Measurements from ENCODE around the gene NRG2.

Gene NRG2

GRCh38 chr5:139820606-139821005 lies 222.5 kb downstream of the NRG2 start:
- no CpG with 5 or more reads among the region's 4 CpGs for WGBS (ENCODE audit: insufficient coverage, insufficient read length)
- Histone ChIP-seq H3K4me1 (ENCODE audit: control insufficient read depth, insufficient read depth, low read length) (peaks cover 3% of the 10 kb centered on the region), H3K9me3 (ENCODE audit: control insufficient read depth, insufficient read depth, low read length) (no peaks in the 10 kb centered on the region), H3K27ac (ENCODE audit: low read length) (no peak overlapping the region), H3K36me3 (ENCODE audit: control insufficient read depth, insufficient read depth, low read length) (no peaks in the 10 kb centered on the region), H3K4me3 (ENCODE audit: low read length) (no peak overlapping the region), H3K27me3 (ENCODE audit: control insufficient read depth, insufficient read depth, low read length) (no peaks in the 10 kb centered on the region)
- no peak for DNase-seq (ENCODE audit: low read depth, low spot score)

- DNase-seq (ENCODE audit: low read depth, low spot score) = no peak
- Histone ChIP-seq H3K4me3 (ENCODE audit: low read length) (no peak overlapping the region), H3K36me3 (ENCODE audit: control insufficient read depth, insufficient read depth, low read length) (no peaks in the 10 kb centered on the region), H3K27me3 (ENCODE audit: control insufficient read depth, insufficient read depth, low read length) (no peaks in the 10 kb centered on the region), H3K27ac (ENCODE audit: low read length) (no peak overlapping the region), H3K4me1 (ENCODE audit: control insufficient read depth, insufficient read depth, low read length) (peaks cover 3% of the 10 kb centered on the region), H3K9me3 (ENCODE audit: control insufficient read depth, insufficient read depth, low read length) (no peaks in the 10 kb centered on the region)
- WGBS (ENCODE audit: insufficient coverage, insufficient read length) = no CpG with 5 or more reads among the region's 7 CpGs
These were observed 223.0 kb downstream of the NRG2 start for GRCh38 chr5:139820130-139820529.

DNA sequence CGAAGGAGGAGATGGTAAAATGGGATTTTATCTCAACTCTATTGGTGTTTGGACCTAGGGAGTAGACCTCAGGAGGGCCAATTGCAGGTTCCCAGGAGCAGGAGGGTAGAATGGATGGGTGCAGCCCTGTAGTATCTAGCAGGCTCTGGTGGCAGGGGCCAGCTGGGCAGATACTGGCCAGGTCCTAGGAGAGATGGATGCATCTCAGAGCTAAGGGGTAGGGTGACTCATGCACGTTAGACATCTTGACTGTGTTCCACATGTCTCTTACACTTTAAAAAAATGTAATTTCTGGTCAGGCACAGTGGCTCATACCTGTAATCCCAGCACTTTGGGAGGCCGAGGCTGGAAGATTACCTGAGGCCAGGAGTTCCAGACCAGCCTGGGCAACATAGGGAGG lies 225.1 kb downstream of the NRG2 start:
- Histone ChIP-seq H3K36me3 (ENCODE audit: control insufficient read depth, insufficient read depth, low read length) (no peaks in the 10 kb centered on the region), H3K27me3 (ENCODE audit: control insufficient read depth, insufficient read depth, low read length) (no peaks in the 10 kb centered on the region)
- WGBS (ENCODE audit: insufficient coverage, insufficient read length) = no CpG with 5 or more reads among the region's 3 CpGs

GRCh38 chr5:139817362-139817761 lies 225.7 kb downstream of the NRG2 start:
- Histone ChIP-seq H3K27ac (ENCODE audit: low read length) (no peak overlapping the region), H3K4me3 (ENCODE audit: low read length) (no peak overlapping the region), H3K4me1 (ENCODE audit: control insufficient read depth, insufficient read depth, low read length) (no peaks in the 10 kb centered on the region; the same call in 1 of the 2 replicates), H3K36me3 (ENCODE audit: control insufficient read depth, insufficient read depth, low read length) (no peaks in the 10 kb centered on the region), H3K27me3 (ENCODE audit: control insufficient read depth, insufficient read depth, low read length) (no peaks in the 10 kb centered on the region), H3K9me3 (ENCODE audit: control insufficient read depth, insufficient read depth, low read length) (no peaks in the 10 kb centered on the region)
- no peak for DNase-seq (ENCODE audit: low read depth, low spot score)
- WGBS (ENCODE audit: insufficient coverage, insufficient read length) = no CpG with 5 or more reads among the region's 8 CpGs

More for the DNA sequence above, 225.1 kb downstream of the NRG2 start:
- H3K27ac ChIP-seq (ENCODE audit: low read length) = no peak overlapping the region
- no peaks in the 10 kb centered on the region for H3K9me3 ChIP-seq (ENCODE audit: control insufficient read depth, insufficient read depth, low read length)
- no peak for DNase-seq (ENCODE audit: low read depth, low spot score)
- H3K4me1 ChIP-seq (ENCODE audit: control insufficient read depth, insufficient read depth, low read length) = peaks cover 3% of the 10 kb centered on the region
- no peak overlapping the region for H3K4me3 ChIP-seq (ENCODE audit: low read length)

DNA sequence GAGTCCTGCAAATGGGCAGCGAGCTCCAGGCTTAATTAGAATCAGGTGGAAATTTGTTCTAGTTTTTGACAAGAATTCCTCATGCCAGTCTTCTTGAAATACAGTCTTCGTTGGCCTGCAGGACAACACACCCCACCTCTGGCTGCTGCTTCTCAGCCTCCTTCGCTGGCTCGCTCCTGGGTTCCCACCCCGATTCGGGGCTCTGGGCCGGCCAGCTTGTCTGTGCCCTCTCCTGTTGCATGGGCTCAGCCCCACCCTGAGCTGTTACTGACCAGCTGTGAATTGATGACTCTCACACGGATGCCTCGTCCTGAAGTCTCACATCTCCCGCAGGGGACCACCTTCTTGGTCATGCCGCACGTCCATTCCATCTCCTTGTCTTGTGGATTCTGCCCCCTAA lies 226.5 kb downstream of the NRG2 start:
- DNase-seq (ENCODE audit: low read depth, low spot score) = no peak
- Histone ChIP-seq H3K27me3 (ENCODE audit: control insufficient read depth, insufficient read depth, low read length) (no peaks in the 10 kb centered on the region), H3K36me3 (ENCODE audit: control insufficient read depth, insufficient read depth, low read length) (no peaks in the 10 kb centered on the region), H3K4me3 (ENCODE audit: low read length) (no peak overlapping the region), H3K9me3 (ENCODE audit: control insufficient read depth, insufficient read depth, low read length) (no peaks in the 10 kb centered on the region), H3K4me1 (ENCODE audit: control insufficient read depth, insufficient read depth, low read length) (no peaks in the 10 kb centered on the region), H3K27ac (ENCODE audit: low read length) (no peak overlapping the region)
- WGBS (ENCODE audit: insufficient coverage, insufficient read length) = no CpG with 5 or more reads among the region's 12 CpGs

DNA sequence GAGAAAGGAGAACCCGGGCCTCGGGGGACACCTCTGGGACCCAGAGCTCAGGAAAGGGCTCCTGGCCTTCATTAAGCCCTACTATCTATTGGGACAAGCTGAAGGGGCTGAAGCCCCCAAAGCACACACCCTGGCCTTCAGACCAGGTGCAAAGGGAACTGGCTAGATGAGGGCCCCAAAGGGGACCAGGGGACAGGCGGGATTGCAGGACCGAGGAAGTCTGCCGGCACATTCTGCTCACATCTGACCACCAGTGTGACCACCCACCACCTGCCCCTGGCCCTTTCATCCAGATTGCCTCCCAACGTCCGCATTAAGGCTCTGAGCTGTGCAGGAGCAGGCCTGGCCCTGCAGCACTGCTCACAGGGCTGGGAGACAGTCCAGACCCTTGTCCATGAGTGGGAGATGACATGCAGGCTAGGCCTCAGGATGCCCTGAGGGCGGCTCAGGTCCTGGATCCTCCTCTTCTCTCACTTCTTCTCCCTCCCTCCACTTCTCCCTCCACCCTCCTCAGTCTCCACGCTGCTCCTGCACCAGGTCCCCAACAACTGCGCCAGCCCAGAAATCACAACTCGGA lies 228.3 kb downstream of the NRG2 start:
- Histone ChIP-seq H3K27me3 (ENCODE audit: control insufficient read depth, insufficient read depth, low read length) (no peaks in the 10 kb centered on the region), H3K4me1 (ENCODE audit: control insufficient read depth, insufficient read depth, low read length) (no peaks in the 10 kb centered on the region), H3K9me3 (ENCODE audit: control insufficient read depth, insufficient read depth, low read length) (no peaks in the 10 kb centered on the region), H3K36me3 (ENCODE audit: control insufficient read depth, insufficient read depth, low read length) (no peaks in the 10 kb centered on the region), H3K27ac (ENCODE audit: low read length) (no peak overlapping the region), H3K4me3 (ENCODE audit: low read length) (no peak overlapping the region)
- no CpG with 5 or more reads among the region's 11 CpGs for WGBS (ENCODE audit: insufficient coverage, insufficient read length)
- DNase-seq (ENCODE audit: low read depth, low spot score) = no peak

- no CpG with 5 or more reads among the region's 14 CpGs for WGBS (ENCODE audit: insufficient coverage, insufficient read length)
- DNase-seq (ENCODE audit: low read depth, low spot score) = no peak
These were observed 228.9 kb downstream of the NRG2 start for GRCh38 chr5:139814191-139814601.

DNA sequence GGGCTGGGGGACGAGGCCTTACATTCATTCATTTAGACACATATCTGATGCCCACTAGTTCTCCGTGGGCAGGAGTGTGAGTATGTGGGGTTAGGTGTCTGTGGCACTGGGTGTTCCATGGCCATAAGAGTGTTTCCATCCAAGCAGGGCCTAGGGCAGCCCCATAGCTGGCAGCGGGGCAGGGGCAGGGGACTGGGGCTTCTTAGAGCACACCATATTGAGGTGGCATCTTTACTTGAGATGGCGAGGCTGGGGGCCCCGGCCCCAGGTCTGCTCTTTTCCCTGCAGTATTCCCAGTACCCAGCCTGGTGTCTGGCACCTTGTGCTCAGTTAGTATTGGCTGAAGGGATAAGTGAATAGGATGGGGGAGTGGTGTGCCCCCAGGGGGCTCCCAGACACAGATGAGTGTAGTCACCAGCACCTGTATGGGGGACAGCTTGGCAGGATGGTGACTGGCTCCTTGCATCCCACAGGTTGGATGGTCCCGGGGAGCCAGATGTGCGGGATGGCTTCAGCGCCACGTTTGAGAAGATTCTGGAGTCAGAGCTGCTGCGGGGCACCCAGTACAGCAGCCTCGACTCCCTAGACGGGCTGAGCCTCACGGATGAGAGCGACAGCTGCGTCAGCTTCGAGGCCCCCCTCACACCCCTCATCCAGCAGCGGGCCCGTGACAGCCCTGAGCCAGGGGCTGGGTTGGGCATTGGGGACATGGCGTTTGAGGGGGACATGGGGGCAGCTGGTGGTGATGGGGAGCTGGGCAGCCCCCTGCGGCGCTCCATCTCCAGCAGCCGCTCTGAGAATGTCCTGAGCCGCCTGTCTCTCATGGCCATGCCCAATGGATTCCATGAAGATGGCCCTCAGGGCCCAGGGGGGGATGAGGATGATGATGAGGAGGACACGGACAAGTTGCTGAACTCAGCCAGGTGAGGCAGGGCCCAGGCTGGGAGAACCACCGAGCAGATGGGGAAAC lies 230.0 kb downstream of the NRG2 start:
- no CpG with 5 or more reads among the region's 25 CpGs for WGBS (ENCODE audit: insufficient coverage, insufficient read length)
- Histone ChIP-seq H3K27me3 (ENCODE audit: control insufficient read depth, insufficient read depth, low read length) (no peaks in the 10 kb centered on the region), H3K4me1 (ENCODE audit: control insufficient read depth, insufficient read depth, low read length) (no peaks in the 10 kb centered on the region), H3K4me3 (ENCODE audit: low read length) (no peak overlapping the region), H3K36me3 (ENCODE audit: control insufficient read depth, insufficient read depth, low read length) (no peaks in the 10 kb centered on the region), H3K9me3 (ENCODE audit: control insufficient read depth, insufficient read depth, low read length) (no peaks in the 10 kb centered on the region), H3K27ac (ENCODE audit: low read length) (no peak overlapping the region)
- DNase-seq (ENCODE audit: low read depth, low spot score) = no peak

More at GRCh38 chr5:139814191-139814601, 228.9 kb downstream of the NRG2 start:
- Histone ChIP-seq H3K36me3 (ENCODE audit: control insufficient read depth, insufficient read depth, low read length) (no peaks in the 10 kb centered on the region), H3K4me3 (ENCODE audit: low read length) (no peak overlapping the region), H3K9me3 (ENCODE audit: control insufficient read depth, insufficient read depth, low read length) (no peaks in the 10 kb centered on the region), H3K27me3 (ENCODE audit: control insufficient read depth, insufficient read depth, low read length) (no peaks in the 10 kb centered on the region), H3K27ac (ENCODE audit: low read length) (no peak overlapping the region), H3K4me1 (ENCODE audit: control insufficient read depth, insufficient read depth, low read length) (no peaks in the 10 kb centered on the region)

- H3K36me3 ChIP-seq (ENCODE audit: control insufficient read depth, insufficient read depth, low read length) = no peaks in the 10 kb centered on the region
- no peaks in the 10 kb centered on the region for H3K9me3 ChIP-seq (ENCODE audit: control insufficient read depth, insufficient read depth, low read length)
- no peak overlapping the region for H3K4me3 ChIP-seq (ENCODE audit: low read length)
- no peaks in the 10 kb centered on the region for H3K4me1 ChIP-seq (ENCODE audit: control insufficient read depth, insufficient read depth, low read length)
- no peak for DNase-seq (ENCODE audit: low read depth, low spot score)
- H3K27ac ChIP-seq (ENCODE audit: low read length) = no peak overlapping the region
- H3K27me3 ChIP-seq (ENCODE audit: control insufficient read depth, insufficient read depth, low read length) = no peaks in the 10 kb centered on the region
- WGBS (ENCODE audit: insufficient coverage, insufficient read length) = no CpG with 5 or more reads among the region's 5 CpGs
These were observed 230.8 kb downstream of the NRG2 start for GRCh38 chr5:139812323-139812722.

GRCh38 chr5:139811274-139811607 lies 231.9 kb downstream of the NRG2 start:
- Histone ChIP-seq H3K36me3 (ENCODE audit: control insufficient read depth, insufficient read depth, low read length) (no peaks in the 10 kb centered on the region), H3K4me1 (ENCODE audit: control insufficient read depth, insufficient read depth, low read length) (no peaks in the 10 kb centered on the region), H3K27ac (ENCODE audit: low read length) (no peak overlapping the region), H3K4me3 (ENCODE audit: low read length) (no peak overlapping the region), H3K9me3 (ENCODE audit: control insufficient read depth, insufficient read depth, low read length) (no peaks in the 10 kb centered on the region), H3K27me3 (ENCODE audit: control insufficient read depth, insufficient read depth, low read length) (no peaks in the 10 kb centered on the region)
- DNase-seq (ENCODE audit: low read depth, low spot score) = no peak
- no CpG with 5 or more reads among the region's 2 CpGs for WGBS (ENCODE audit: insufficient coverage, insufficient read length)

Measured in iPS DF 6.9 (cell line).